ENCODE measurements around the gene RGSL1.
"Not testable (repeated sequence)": the region's sequence is repeated elsewhere in the genome, so short reads cannot be mapped to it uniquely, and the experiment has no call there.

Gene RGSL1

GRCh38 chr1:182446033-182446669, 3.8 kb upstream of the RGSL1 start:
- peak in 1 of 10 donors; percentile 14 for DNase-seq
- intact Hi-C loops (cut with DNase I), result no loop called here

- DNase-seq; intact Hi-C loops (cut with DNase I): not testable (repeated sequence)
These were observed 2.8 kb upstream of the RGSL1 start for GRCh38 chr1:182447124-182447523.

- intact Hi-C loops (cut with DNase I), result no loop called here
- no peak for DNase-seq
These were observed 2.3 kb upstream of the RGSL1 start for GRCh38 chr1:182447660-182448059.

- no peak for DNase-seq
- intact Hi-C loops (cut with DNase I), result no loop called here
These were observed 3.7 kb downstream of the RGSL1 start for GRCh38 chr1:182453631-182454030.

- intact Hi-C loops (cut with DNase I), result no loop called here
- DNase-seq, result no peak
These were observed 7.9 kb downstream of the RGSL1 start for GRCh38 chr1:182457844-182458243.

GRCh38 chr1:182459949-182460348, 10.0 kb downstream of the RGSL1 start:
- intact Hi-C loops (cut with DNase I), result no loop called here

GRCh38 chr1:182460550-182460951, 10.6 kb downstream of the RGSL1 start:
- DNase-seq, result no peak
- intact Hi-C loops (cut with DNase I), result no loop called here

More at GRCh38 chr1:182459949-182460348, 10.0 kb downstream of the RGSL1 start:
- DNase-seq, result no peak

GRCh38 chr1:182473556-182473955, 23.6 kb downstream of the RGSL1 start:
- DNase-seq, result no peak
- intact Hi-C loops (cut with DNase I), result no loop called here

GRCh38 chr1:182476625-182477024, 26.7 kb downstream of the RGSL1 start:
- intact Hi-C loops (cut with DNase I), result no loop called here
- no peak for DNase-seq

GRCh38 chr1:182478238-182478637, 28.3 kb downstream of the RGSL1 start:
- intact Hi-C loops (cut with DNase I), result no loop called here
- no peak for DNase-seq

GRCh38 chr1:182484067-182484466, 34.1 kb downstream of the RGSL1 start:
- DNase-seq, result no peak
- intact Hi-C loops (cut with DNase I), result no loop called here

- no peak for DNase-seq
- intact Hi-C loops (cut with DNase I), result no loop called here
These were observed 34.7 kb downstream of the RGSL1 start for GRCh38 chr1:182484531-182485257.

GRCh38 chr1:182485861-182486260, 35.9 kb downstream of the RGSL1 start:
- no peak for DNase-seq
- intact Hi-C loops (cut with DNase I), result no loop called here

GRCh38 chr1:182488803-182489202, 38.9 kb downstream of the RGSL1 start:
- intact Hi-C loops (cut with DNase I), result no loop called here
- DNase-seq, result no peak

- intact Hi-C loops (cut with DNase I), result no loop called here
- DNase-seq, result no peak
These were observed 43.1 kb downstream of the RGSL1 start for GRCh38 chr1:182493063-182493462.

- intact Hi-C loops (cut with DNase I), result no loop called here
- no peak for DNase-seq
These were observed 45.1 kb downstream of the RGSL1 start for GRCh38 chr1:182495002-182495401.

GRCh38 chr1:182495693-182496092, 45.7 kb downstream of the RGSL1 start:
- intact Hi-C loops (cut with DNase I), result no loop called here

GRCh38 chr1:182507685-182508084, 57.7 kb downstream of the RGSL1 start:
- intact Hi-C loops (cut with DNase I), result no loop called here
- no peak for DNase-seq

More at GRCh38 chr1:182495693-182496092, 45.7 kb downstream of the RGSL1 start:
- no peak for DNase-seq

- peak in 3 of 10 donors; percentile 55 to 63 (median 56) for DNase-seq
- intact Hi-C loops (cut with DNase I), result no loop called here
These were observed 65.6 kb downstream of the RGSL1 start for GRCh38 chr1:182515556-182515955.

GRCh38 chr1:182520736-182521135, 70.8 kb downstream of the RGSL1 start:
- intact Hi-C loops (cut with DNase I), result no loop called here
- no peak for DNase-seq

GRCh38 chr1:182525342-182525741, 75.4 kb downstream of the RGSL1 start:
- intact Hi-C loops (cut with DNase I), result no loop called here
- DNase-seq, result no peak

GRCh38 chr1:182527680-182528079, 77.7 kb downstream of the RGSL1 start:
- no peak for DNase-seq
- intact Hi-C loops (cut with DNase I), result no loop called here
